ENCODE results near the gene KLHL35.
"Not testable (repeated sequence)": the region's sequence is repeated elsewhere in the genome, so short reads cannot be mapped to it uniquely, and the experiment has no call there.

Gene KLHL35

DNA sequence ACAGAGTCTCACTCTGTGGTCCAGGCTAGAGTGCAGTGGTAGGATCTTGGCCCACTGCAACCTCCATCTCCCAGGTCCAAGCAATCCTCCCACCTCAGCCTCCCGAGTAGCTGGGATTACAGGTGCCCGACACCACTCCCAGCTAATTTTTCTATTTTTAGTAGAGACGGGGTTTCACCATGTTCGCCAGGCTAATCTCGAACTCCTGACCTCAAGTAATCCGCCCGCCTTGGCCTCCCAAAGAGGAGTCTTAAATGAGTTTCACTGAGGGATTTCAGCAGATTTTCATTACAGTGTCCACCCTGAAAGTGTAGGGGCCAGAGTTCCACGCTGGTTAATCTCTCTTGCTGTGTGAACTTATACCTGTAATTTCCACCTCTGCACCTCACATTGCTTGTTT is 34.1 kb downstream of the KLHL35 start:
- H3K4me3 ChIP-seq (ENCODE audit: low read length): no peak overlapping the region
- H3K4me1 ChIP-seq (ENCODE audit: insufficient read depth, low read length): peaks cover 16% of the 10 kb centered on the region
- H3K36me3 ChIP-seq (ENCODE audit: insufficient read depth, low read length): peaks cover 31% of the 10 kb centered on the region

DNA sequence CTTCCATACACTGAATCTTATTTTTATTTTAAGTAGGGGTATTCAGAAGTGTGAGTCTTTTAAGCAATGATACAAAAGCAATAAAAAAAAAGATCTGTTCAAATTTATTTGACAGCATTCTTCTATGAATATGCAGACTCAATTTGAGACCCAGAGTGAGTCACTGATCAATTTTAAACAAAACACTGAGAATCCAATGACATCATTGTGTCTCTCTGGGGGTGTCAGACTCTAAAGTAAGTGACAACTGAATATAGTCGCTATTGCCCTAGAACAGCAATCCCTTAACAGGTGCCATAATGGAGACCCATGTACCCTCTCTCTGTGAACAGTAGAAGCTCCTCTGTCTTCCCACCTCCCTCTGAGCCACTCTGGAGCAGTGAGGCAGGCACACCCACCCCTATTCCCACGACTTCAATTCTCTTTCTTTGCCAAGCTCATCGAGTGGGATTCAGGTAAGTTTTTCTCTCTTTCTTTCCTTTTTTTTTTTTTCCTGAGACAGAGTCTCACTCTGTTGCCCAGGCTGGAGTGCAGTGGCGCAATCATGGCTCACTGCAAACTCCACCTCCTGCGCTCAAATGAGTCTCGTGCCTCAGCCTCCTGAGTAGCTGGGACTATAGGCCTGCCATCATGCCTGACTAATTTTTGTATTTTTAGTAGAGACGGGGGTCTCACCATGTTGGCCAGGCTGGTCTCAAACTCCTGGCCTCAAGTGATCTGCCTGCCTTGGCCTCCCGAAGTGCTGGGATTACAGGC is 38.7 kb downstream of the KLHL35 start:
- Histone ChIP-seq H3K27me3 (ENCODE audit: insufficient read depth, low read length) (peaks cover 3% of the 10 kb centered on the region), H3K4me3 (ENCODE audit: low read length) (no peak overlapping the region), H3K4me1 (ENCODE audit: insufficient read depth, low read length) (no peaks in the 10 kb centered on the region), H3K36me3 (ENCODE audit: insufficient read depth, low read length) (no peaks in the 10 kb centered on the region), H3K9me3 (ENCODE audit: low read length) (no peaks in the 10 kb centered on the region), H2AFZ (ENCODE audit: low read depth, low read length) (no peak overlapping the region)

More for the DNA sequence above, 34.1 kb downstream of the KLHL35 start:
- no peaks in the 10 kb centered on the region for H3K9me3 ChIP-seq (ENCODE audit: low read length)
- H3K27me3 ChIP-seq (ENCODE audit: insufficient read depth, low read length): no peaks in the 10 kb centered on the region
- peak overlapping the region; percentile 22 for H2AFZ ChIP-seq (ENCODE audit: low read depth, low read length)

DNA sequence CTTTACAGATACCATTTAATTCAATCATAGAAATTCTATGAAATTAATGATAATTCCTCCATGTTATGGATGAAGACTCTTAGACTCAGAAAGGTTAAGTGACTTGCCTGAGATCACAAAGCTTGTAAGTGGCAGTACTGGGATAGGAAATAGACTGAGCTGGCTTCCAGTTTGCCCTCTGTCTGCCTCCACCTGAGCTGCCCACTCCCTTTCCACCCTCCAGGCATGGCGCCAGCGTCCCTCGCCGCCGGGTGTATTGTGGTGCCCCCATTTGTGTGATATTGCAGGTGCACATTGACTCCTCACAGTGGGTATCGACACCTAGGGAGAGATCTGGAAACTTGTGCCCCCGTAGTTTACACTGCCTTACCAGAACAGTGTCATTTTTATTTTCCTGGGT is 43.1 kb downstream of the KLHL35 start:
- H3K4me3 ChIP-seq (ENCODE audit: low read length): no peak overlapping the region
- H3K4me1 ChIP-seq (ENCODE audit: insufficient read depth, low read length): peaks cover 4% of the 10 kb centered on the region
- H2AFZ ChIP-seq (ENCODE audit: low read depth, low read length): no peak overlapping the region
- H3K27me3 ChIP-seq (ENCODE audit: insufficient read depth, low read length): peaks cover 3% of the 10 kb centered on the region
- no peaks in the 10 kb centered on the region for H3K36me3 ChIP-seq (ENCODE audit: insufficient read depth, low read length)
- no peaks in the 10 kb centered on the region for H3K9me3 ChIP-seq (ENCODE audit: low read length)

DNA sequence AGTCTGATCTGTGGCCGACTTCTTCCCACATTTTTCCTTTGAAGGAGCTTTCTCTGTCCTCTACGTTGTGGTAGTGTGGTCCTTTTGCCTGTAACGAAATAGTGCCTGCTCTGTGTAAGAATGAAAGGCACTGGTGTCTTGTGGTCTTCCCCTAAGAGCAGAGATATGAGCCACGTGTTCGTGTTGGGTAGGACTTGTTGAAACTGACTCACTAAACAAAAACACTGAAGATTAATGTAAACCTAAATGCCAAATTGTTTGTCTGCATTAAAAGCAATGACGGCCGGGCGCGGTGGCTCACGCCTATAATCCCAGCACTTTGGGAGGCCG is 43.8 kb downstream of the KLHL35 start:
- H3K4me1 ChIP-seq (ENCODE audit: insufficient read depth, low read length): peaks cover 4% of the 10 kb centered on the region
- H3K4me3 ChIP-seq (ENCODE audit: low read length): no peak overlapping the region
- peak overlapping the region; percentile 29 for H2AFZ ChIP-seq (ENCODE audit: low read depth, low read length)
- no peaks in the 10 kb centered on the region for H3K36me3 ChIP-seq (ENCODE audit: insufficient read depth, low read length)
- H3K9me3 ChIP-seq (ENCODE audit: low read length): no peaks in the 10 kb centered on the region
- peaks cover 3% of the 10 kb centered on the region for H3K27me3 ChIP-seq (ENCODE audit: insufficient read depth, low read length)

DNA sequence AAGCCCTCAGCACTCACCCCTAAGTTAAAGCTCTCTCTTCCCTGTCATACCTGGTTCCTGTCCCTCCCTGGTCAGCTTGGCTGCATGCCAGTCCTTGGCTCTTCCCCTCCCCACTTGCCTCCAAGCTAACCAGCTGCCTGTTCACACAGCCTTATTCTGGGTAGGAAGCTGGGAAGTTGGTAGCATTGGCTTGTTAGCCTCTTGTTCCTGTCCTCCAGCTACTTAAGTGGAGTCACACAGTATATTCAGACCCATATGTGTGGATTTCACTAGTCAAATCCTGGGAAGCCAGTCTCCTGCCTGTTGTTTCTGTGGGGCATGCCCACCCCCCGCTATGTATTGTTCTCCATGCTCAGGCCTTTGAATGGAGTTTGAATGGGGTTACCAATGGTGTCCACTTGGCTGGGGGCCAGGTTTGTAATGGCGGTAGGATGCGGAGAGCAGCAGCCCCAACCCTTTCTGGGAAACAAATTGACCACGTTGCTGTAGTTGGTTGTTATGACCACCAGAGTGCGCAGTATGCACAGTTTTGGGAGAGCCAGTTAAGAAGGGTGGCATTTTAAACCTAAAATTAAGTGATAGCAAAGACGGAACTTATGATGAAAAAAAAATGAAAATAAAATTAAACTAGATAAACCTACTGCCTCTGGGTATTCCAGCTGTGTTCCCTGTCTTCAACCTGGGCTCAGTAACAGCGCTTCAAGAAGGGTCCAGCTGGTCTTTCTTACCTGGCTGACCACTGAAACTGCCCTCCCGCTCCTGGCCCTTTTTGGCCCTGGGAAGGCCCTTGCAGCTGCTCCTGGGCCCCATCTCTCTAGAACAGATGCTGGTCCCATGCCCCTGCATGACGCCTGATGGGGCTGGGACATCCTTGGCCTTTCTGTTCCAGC is 44.4 kb downstream of the KLHL35 start:
- Histone ChIP-seq H3K27me3 (ENCODE audit: insufficient read depth, low read length) (peaks cover 3% of the 10 kb centered on the region), H3K9me3 (ENCODE audit: low read length) (no peaks in the 10 kb centered on the region), H3K36me3 (ENCODE audit: insufficient read depth, low read length) (no peaks in the 10 kb centered on the region), H2AFZ (ENCODE audit: low read depth, low read length) (peak overlapping the region; percentile 29), H3K4me3 (ENCODE audit: low read length) (no peak overlapping the region), H3K4me1 (ENCODE audit: insufficient read depth, low read length) (peaks cover 4% of the 10 kb centered on the region)

DNA sequence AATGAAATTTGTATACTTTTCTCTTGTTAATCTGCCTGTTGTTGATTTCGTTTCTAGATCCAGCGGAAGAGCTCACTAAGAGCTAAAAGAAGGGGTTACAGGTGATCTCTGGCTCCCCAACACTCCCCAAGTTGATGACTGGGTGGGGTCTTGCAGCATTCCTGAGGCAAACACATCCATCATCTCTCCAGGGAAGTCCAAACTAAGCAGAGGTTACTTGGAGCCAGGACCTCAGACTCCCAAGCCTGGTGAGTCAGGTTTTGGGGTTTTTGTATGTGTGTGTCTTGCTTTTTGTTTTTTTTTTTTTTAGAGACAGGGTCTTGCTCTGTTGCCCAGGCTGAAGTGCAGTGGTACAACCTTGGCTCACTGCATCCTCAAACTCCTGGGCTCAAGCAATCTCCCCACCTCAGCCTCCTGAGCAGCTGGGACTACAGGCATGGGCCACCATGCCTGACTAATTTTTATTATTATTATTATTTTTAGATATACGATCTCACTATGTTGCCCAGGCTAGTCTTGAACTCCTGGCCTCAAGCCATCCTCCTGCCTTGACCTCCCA is 45.2 kb downstream of the KLHL35 start:
- Histone ChIP-seq H3K36me3 (ENCODE audit: insufficient read depth, low read length) (no peaks in the 10 kb centered on the region), H3K27me3 (ENCODE audit: insufficient read depth, low read length) (peaks cover 3% of the 10 kb centered on the region), H3K4me1 (ENCODE audit: insufficient read depth, low read length) (peaks cover 4% of the 10 kb centered on the region), H3K4me3 (ENCODE audit: low read length) (no peak overlapping the region), H3K9me3 (ENCODE audit: low read length) (no peaks in the 10 kb centered on the region), H2AFZ (ENCODE audit: low read depth, low read length) (no peak overlapping the region)

DNA sequence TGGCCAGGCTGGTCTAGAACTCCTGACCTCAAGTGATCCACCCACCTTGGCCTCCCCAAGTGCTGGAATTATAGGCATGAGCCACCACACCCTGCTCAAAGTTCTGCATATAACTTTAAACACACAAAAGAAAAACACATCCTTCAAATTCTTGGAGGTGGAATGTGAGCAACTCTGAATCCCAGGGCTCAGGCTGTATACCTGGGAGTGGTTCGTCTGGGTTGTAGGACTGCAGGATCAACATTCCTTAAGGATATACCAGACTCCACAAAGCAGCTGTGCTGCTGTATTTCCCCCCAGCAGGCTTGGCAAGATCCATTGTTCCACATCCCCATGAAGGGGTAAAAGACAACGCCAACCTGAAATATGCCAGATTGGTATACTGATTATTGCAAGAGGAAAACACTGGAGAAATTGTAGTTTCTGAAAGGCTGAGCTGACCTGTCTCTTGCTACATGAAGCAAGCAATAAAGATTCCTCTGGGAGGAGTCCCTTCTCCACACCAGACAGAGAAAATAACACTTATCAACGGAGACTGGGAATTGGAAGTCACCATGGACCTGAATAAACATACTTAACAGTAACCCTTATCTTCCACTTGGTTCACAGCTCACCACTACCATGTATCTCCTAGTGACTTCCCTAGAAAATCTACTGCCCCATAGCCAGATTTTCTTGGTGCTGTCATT is 45.9 kb downstream of the KLHL35 start:
- no peak overlapping the region for H2AFZ ChIP-seq (ENCODE audit: low read depth, low read length)
- H3K36me3 ChIP-seq (ENCODE audit: insufficient read depth, low read length): no peaks in the 10 kb centered on the region
- H3K9me3 ChIP-seq (ENCODE audit: low read length): no peaks in the 10 kb centered on the region
- H3K27me3 ChIP-seq (ENCODE audit: insufficient read depth, low read length): peaks cover 3% of the 10 kb centered on the region
- no peak overlapping the region for H3K4me3 ChIP-seq (ENCODE audit: low read length)
- peaks cover 4% of the 10 kb centered on the region for H3K4me1 ChIP-seq (ENCODE audit: insufficient read depth, low read length)

DNA sequence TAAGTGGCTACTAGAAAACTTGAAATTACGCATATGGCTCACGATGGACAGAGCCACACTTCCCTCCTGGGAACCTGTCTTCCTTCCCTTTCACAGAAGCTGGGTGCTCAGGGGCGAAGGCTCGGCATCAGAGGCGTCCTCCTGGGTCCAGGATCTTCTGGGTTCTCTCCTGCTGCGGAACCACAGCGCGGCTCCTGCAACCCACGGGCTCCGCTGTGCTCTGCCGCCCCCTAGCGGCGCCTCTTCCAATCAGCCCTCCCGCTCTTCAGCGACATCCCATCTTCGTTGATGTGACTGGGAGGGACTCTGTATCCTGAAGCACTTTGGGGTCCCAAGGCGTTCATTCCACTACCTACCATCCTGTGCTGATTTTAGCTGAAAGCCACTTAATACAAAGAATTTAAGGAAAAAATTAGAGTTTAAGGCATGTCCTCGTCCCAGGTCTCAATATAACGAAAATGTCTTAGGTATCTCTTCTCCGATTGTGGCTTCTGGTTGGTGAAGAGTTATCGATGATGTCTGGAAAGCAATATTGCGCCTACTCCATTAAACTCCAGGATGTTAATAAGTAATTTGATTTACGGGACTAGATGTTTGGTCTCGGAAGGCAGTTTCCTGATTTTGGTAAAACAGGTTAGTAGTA is 48.4 kb downstream of the KLHL35 start:
- H3K27me3 ChIP-seq (ENCODE audit: insufficient read depth, low read length): peaks cover 2% of the 10 kb centered on the region
- H3K4me3 ChIP-seq (ENCODE audit: low read length): no peak overlapping the region
- H3K9me3 ChIP-seq (ENCODE audit: low read length): no peaks in the 10 kb centered on the region
- H3K36me3 ChIP-seq (ENCODE audit: insufficient read depth, low read length): no peaks in the 10 kb centered on the region
- no peak overlapping the region for H2AFZ ChIP-seq (ENCODE audit: low read depth, low read length)
- H3K4me1 ChIP-seq (ENCODE audit: insufficient read depth, low read length): peaks cover 4% of the 10 kb centered on the region

DNA sequence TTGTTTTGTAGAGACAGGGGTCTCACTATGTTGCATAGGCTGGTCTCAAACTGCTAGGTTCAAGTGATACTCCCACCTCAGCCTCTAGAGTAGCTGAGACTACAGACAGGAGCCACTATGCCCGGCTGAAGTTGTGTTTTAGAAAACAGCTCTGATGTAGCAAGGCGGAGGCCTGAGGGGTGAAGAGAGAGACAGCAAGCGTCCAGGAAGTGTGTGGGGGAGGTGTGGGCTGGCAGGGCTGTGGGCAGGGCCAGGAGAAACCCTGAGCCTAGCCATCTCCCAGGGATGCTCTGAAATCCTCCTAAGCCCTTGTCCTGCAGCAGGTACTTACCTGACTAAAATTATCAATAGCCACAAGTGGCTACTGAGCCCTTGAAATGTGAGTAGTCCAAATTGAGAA is 49.8 kb downstream of the KLHL35 start:
- Histone ChIP-seq H3K4me1 (ENCODE audit: insufficient read depth, low read length) (no peaks in the 10 kb centered on the region), H3K4me3 (ENCODE audit: low read length) (no peak overlapping the region), H3K27me3 (ENCODE audit: insufficient read depth, low read length) (peaks cover 2% of the 10 kb centered on the region), H3K9me3 (ENCODE audit: low read length) (no peaks in the 10 kb centered on the region), H2AFZ (ENCODE audit: low read depth, low read length) (no peak overlapping the region), H3K36me3 (ENCODE audit: insufficient read depth, low read length) (no peaks in the 10 kb centered on the region)

DNA sequence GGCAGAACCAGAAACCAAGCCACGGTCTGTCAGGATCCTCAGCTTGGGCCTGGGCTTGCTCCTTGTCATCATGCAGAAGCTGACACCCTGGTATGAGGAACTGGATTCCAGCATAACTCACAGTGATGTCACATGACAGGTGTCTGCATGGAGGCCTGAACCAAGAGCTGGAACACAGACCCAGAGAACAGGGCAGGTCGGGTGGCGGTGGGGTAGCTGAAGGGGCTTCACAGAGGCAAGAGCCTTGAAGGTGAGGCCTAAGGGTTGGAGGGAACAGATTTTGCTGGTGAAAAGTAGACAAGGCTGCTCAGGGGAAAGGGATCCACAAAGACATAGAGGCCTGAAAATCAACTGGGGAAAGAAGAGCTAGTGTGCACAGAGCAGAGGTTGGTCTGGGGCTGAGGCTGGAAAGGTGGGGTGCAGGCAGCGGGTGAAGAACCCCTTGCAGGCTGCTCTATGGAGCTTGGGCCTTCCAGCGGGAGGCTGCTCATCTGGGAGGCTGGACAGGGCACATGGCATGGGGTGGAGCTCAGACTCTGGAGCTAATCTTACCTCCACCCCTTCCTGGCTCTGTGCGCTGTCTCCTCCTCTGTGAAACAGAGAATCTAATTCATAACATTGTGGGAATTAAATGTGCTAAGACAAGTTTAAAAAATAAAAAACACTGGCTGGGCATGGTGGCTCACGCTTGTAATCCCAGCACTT is 52.1 kb downstream of the KLHL35 start:
- no peak overlapping the region for H3K4me3 ChIP-seq (ENCODE audit: low read length)
- H3K36me3 ChIP-seq (ENCODE audit: insufficient read depth, low read length): no peaks in the 10 kb centered on the region
- no peaks in the 10 kb centered on the region for H3K9me3 ChIP-seq (ENCODE audit: low read length)
- H2AFZ ChIP-seq (ENCODE audit: low read depth, low read length): no peak overlapping the region
- peaks cover 2% of the 10 kb centered on the region for H3K27me3 ChIP-seq (ENCODE audit: insufficient read depth, low read length)
- H3K4me1 ChIP-seq (ENCODE audit: insufficient read depth, low read length): no peaks in the 10 kb centered on the region

DNA sequence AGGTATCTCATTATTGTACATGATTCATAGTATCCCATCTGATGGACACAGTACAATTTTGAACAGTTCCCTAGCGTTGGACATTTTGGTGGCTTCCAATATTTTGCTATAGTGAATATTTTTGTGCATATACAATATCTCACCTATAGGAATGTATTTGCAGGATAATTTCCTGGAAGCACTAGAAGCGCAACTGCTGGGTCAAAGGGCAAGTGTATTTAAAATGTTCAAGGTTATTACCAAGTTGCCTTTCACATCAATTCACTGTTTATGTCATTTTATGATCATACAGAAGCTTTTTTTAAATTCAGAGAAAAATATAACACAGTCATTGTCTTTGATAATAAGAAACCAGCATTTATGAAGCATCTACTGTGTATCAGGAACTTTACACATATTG is 52.8 kb downstream of the KLHL35 start:
- peaks cover 2% of the 10 kb centered on the region for H3K27me3 ChIP-seq (ENCODE audit: insufficient read depth, low read length)
- no peak overlapping the region for H3K4me3 ChIP-seq (ENCODE audit: low read length)
- no peaks in the 10 kb centered on the region for H3K9me3 ChIP-seq (ENCODE audit: low read length)
- H2AFZ ChIP-seq (ENCODE audit: low read depth, low read length): no peak overlapping the region
- H3K4me1 ChIP-seq (ENCODE audit: insufficient read depth, low read length): no peaks in the 10 kb centered on the region
- no peaks in the 10 kb centered on the region for H3K36me3 ChIP-seq (ENCODE audit: insufficient read depth, low read length)

DNA sequence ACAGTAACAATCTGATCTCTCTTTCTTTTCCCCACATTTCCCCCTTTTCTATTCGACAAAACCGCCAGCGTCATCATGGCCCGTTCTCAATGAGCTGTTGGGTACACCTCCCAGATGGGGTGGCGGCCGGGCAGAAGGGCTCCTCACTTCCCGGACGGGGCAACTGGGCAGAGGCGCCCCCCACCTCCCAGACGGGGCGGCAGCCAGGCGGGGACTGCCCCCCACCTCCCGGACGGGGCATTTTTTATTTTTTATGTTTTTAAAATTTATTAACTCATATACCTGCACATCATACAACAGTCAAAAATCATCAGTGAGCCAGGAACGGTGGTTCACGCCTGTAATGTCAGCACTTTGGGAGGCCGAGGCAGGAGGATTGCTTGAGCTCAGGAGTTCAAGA is 54.2 kb downstream of the KLHL35 start:
- H3K4me3 ChIP-seq (ENCODE audit: low read length); H3K4me1 ChIP-seq (ENCODE audit: insufficient read depth, low read length); H3K9me3 ChIP-seq (ENCODE audit: low read length); H2AFZ ChIP-seq (ENCODE audit: low read depth, low read length); H3K27me3 ChIP-seq (ENCODE audit: insufficient read depth, low read length); H3K36me3 ChIP-seq (ENCODE audit: insufficient read depth, low read length): not testable (repeated sequence)

Measured in neuron (in vitro differentiated cells).